ENCODE measurements around the gene ATP9B. TPM values are rescaled to one million over a fixed set of nuclear protein-coding genes. Genes with fewer than 3 reads are reported as not detected.
A peak's percentile ranks its signal among the peaks of the same experiment; 100 is the strongest.

ATP9B gene
- total RNA-seq, 1 experiment from 2014 or later = 15.6 TPM

DNA sequence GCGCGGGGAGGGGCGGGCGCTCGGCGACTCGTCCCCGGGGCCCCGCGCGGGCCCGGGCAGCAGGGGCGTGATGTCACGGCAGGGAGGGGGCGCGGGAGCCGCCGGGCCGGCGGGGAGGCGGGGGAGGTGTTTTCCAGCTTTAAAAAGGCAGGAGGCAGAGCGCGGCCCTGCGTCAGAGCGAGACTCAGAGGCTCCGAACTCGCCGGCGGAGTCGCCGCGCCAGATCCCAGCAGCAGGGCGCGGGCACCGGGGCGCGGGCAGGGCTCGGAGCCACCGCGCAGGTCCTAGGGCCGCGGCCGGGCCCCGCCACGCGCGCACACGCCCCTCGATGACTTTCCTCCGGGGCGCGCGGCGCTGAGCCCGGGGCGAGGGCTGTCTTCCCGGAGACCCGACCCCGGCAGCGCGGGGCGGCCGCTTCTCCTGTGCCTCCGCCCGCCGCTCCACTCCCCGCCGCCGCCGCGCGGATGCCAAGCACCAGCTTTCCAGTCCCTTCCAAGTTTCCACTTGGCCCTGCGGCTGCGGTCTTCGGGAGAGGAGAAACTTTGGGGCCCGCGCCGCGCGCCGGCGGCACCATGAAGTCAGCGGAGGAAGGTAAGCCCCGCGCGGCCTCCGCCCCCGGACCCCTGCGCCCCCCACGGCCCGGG is 326.7 kb downstream of the ATP9B start, which contains the start of gene NFATC1:
Gene NFATC1, plus strand, starts transcription at position 170 of the 644 bp plus-strand sequence. Its CDS starts 295 bp downstream, at position 465.
- Histone ChIP-seq H3K4me1 (ENCODE audit: insufficient read depth, low read length) (peaks cover 16% of the 10 kb centered on the region; the same call in 1 of the 2 replicates), H2AFZ (ENCODE audit: low read length) (peak within 1 kb of the TSS; percentile 84), H3K4me2 (ENCODE audit: low read length) (peak within 1 kb of the TSS; percentile 99), H3K4me3 (ENCODE audit: low read length) (peak within 1 kb of the TSS; percentile 70), H4K20me1 (ENCODE audit: low read length) (no peaks in the 10 kb centered on the region), H3K36me3 (ENCODE audit: low read depth, low read length) (no peaks in the 10 kb centered on the region), H3K27me3 (ENCODE audit: low read length) (no peaks in the 10 kb centered on the region), H3K27ac (ENCODE audit: low read length) (peak within 1 kb of the TSS; percentile 72), H3K9me2 (replicated peaks; ENCODE audit: low read length) (no peaks in the 10 kb centered on the region), H3K9ac (ENCODE audit: low read length) (peak within 1 kb of the TSS; percentile 73), H3K79me2 (ENCODE audit: low read length) (no peaks in the 10 kb centered on the region), H3K9me3 (ENCODE audit: low read length) (no peaks in the 10 kb centered on the region), H3F3A (ENCODE audit: low read length, unreplicated experiment) (no peaks in the 10 kb centered on the region)
- intact Hi-C loops (cut with micrococcal nuclease) = loop anchor here (5.0 kb wide), 1 partner anchor 131 kb away; no protein-coding TSS in a partner anchor
- POLR2A ChIA-PET (ENCODE audit: unreplicated experiment) = no interaction called here
- TF ChIP-seq EZH2phosphoT487 (IDR thresholded peaks at IDR 0.05; ENCODE audit: borderline replicate concordance, low read length) (no peak), EZH2 (IDR thresholded peaks at IDR 0.05; ENCODE audit: low read length, unreplicated experiment) (no peak)
- TF ChIP-seq, protein P1, sequence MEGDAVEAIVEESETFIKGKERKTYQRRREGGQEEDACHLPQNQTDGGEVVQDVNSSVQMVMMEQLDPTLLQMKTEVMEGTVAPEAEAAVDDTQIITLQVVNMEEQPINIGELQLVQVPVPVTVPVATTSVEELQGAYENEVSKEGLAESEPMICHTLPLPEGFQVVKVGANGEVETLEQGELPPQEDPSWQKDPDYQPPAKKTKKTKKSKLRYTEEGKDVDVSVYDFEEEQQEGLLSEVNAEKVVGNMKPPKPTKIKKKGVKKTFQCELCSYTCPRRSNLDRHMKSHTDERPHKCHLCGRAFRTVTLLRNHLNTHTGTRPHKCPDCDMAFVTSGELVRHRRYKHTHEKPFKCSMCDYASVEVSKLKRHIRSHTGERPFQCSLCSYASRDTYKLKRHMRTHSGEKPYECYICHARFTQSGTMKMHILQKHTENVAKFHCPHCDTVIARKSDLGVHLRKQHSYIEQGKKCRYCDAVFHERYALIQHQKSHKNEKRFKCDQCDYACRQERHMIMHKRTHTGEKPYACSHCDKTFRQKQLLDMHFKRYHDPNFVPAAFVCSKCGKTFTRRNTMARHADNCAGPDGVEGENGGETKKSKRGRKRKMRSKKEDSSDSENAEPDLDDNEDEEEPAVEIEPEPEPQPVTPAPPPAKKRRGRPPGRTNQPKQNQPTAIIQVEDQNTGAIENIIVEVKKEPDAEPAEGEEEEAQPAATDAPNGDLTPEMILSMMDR (conservative IDR thresholded peaks at IDR 0.05; ENCODE audit: low read depth, low read length) = no peak
- DNase-seq (peak; percentile 59), ATAC-seq (peak; percentile 41)
- BruUV-seq (replicated peaks) = no TSS peak
- CTCF ChIA-PET = no interaction called here

DNA sequence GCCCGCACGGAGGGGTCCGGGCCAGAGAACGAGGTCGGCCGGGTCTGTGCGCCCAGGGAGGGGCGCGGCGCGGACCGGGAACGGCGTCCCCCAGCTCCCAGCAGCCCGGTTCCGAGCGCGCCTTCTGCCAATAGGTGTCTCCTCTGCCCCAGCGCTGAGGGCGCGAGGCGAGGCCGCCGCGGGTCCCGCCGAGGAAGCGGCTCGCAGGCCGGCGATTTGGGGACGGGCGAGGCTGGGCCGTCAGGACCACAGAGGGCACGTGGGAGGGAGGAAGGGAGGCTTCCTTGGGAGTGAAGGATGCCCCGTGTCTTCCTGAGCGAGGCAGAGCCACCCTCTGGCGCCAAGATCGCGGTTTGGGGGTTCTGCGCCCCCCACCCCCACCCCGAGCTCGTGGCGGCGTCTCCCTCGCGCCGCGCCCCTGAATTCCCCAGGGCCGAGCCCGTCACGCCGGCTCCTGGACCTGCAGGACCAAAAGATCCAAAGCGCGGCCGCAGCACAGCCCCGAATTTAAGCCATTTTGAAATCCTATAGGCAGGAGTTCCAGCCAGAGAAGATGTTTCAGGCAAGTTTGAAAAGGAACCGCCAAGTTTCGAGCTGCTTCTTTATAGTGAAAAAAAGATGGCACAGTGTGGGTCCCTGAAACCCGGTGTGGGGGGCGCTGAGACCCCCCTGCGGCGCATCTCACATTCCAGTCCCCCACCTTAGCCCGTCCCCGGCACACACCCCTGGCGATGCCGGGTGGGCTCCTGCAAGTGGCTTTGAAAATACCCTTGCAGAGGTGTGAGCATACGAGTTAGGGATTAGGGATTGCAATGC is 327.4 kb downstream of the ATP9B start:
- Histone ChIP-seq H3K9me3 (ENCODE audit: low read length) (no peaks in the 10 kb centered on the region), H4K20me1 (ENCODE audit: low read length) (no peaks in the 10 kb centered on the region), H3K4me3 (ENCODE audit: low read length) (peak overlapping the region; percentile 68), H3K36me3 (ENCODE audit: low read depth, low read length) (no peaks in the 10 kb centered on the region), H3K27me3 (ENCODE audit: low read length) (no peaks in the 10 kb centered on the region), H3K27ac (ENCODE audit: low read length) (no peak overlapping the region), H3K4me1 (ENCODE audit: insufficient read depth, low read length) (peaks cover 16% of the 10 kb centered on the region; the same call in 1 of the 2 replicates), H3K4me2 (ENCODE audit: low read length) (peak overlapping the region; percentile 88), H3K9me2 (replicated peaks; ENCODE audit: low read length) (no peaks in the 10 kb centered on the region), H2AFZ (ENCODE audit: low read length) (peak overlapping the region; percentile 59; the same call in 1 of the 2 replicates), H3K79me2 (ENCODE audit: low read length) (no peaks in the 10 kb centered on the region), H3K9ac (ENCODE audit: low read length) (no peak overlapping the region), H3F3A (ENCODE audit: low read length, unreplicated experiment) (no peaks in the 10 kb centered on the region)
- ATAC-seq (peak; percentile 35), DNase-seq (peak; percentile 49)
- ChIA-PET POLR2A (ENCODE audit: unreplicated experiment) (no interaction called here), CTCF (no interaction called here)
- TF ChIP-seq, protein P1 (conservative IDR thresholded peaks at IDR 0.05; ENCODE audit: low read depth, low read length) = no peak
- no peak for TF ChIP-seq EZH2 (IDR thresholded peaks at IDR 0.05; ENCODE audit: low read length, unreplicated experiment)
- no TSS peak for BruUV-seq (replicated peaks)
- intact Hi-C loops (cut with micrococcal nuclease) = loop anchor here (5.0 kb wide), 1 partner anchor 131 kb away; no protein-coding TSS in a partner anchor

All from PC-3 (cell line).